Mesendoderm (in vitro differentiated cells): ENCODE measurements around the gene SAP30BP.

Source experiments
- DNase-seq: peaks from one replicate; pipeline ENCODE4 v3.0.0; 2013
- H2AK5ac ChIP-seq: 2 replicates; pipeline ENCODE4 v1.6.1; 2013; ENCODE audit warnings: low read length, inconsistent platforms
- H2BK120ac ChIP-seq: 2 replicates; pipeline ENCODE4 v1.6.1; 2013; ENCODE audit warnings: low read depth, mild to moderate bottlenecking, low read length, moderate library complexity, mixed read lengths
- H2BK15ac ChIP-seq: replicated peaks from 2 replicates; pipeline ENCODE4 v1.6.1; 2013; ENCODE audit warnings: low read depth, mild to moderate bottlenecking, moderate library complexity
- H2BK5ac ChIP-seq: 2 replicates; pipeline ENCODE4 v1.6.1; 2013; ENCODE audit warnings: low read length, inconsistent platforms
- H3K18ac ChIP-seq: 2 replicates; pipeline ENCODE4 v1.6.1; 2013; ENCODE audit warnings: mild to moderate bottlenecking, low read length, mixed read lengths
- H3K23ac ChIP-seq: one replicate; pipeline ENCODE4 v1.6.1; 2013; ENCODE audit warnings: low read length
- H3K27ac ChIP-seq: 2 replicates; pipeline ENCODE4 v1.5.1; 2013; ENCODE audit warnings: low read depth, mild to moderate bottlenecking, inconsistent platforms, low read length, moderate library complexity
- H3K27me3 ChIP-seq: 2 replicates; pipeline ENCODE4 v1.6.1; 2013; ENCODE audit warnings: low read length, control low read depth, mild to moderate bottlenecking, inconsistent platforms; ENCODE audit not compliant: insufficient read depth, poor library complexity
- H3K36me3 ChIP-seq: 2 replicates; pipeline ENCODE4 v1.6.1; 2013; ENCODE audit warnings: low read length, inconsistent platforms; ENCODE audit not compliant: control insufficient read depth, insufficient read depth
- H3K4ac ChIP-seq: one replicate; pipeline ENCODE4 v1.6.1; 2013; ENCODE audit warnings: low read depth, mild to moderate bottlenecking, low read length, moderate library complexity
- H3K4me1 ChIP-seq: 2 replicates; pipeline ENCODE4 v1.6.1; 2013; ENCODE audit warnings: low read depth, low read length, inconsistent platforms; ENCODE audit not compliant: control insufficient read depth
- H3K4me2 ChIP-seq: 2 replicates; pipeline ENCODE4 v1.6.1; 2013; ENCODE audit warnings: low read length
- H3K4me3 ChIP-seq: 2 replicates; pipeline ENCODE4 v1.5.1; 2013; ENCODE audit warnings: mild to moderate bottlenecking, low read length
- H3K56ac ChIP-seq: one replicate; pipeline ENCODE4 v1.6.1; 2013; ENCODE audit warnings: low read length
- H3K79me1 ChIP-seq: 2 replicates; pipeline ENCODE4 v1.6.1; 2013; ENCODE audit warnings: low read length, inconsistent platforms
- H3K79me2 ChIP-seq: 2 replicates; pipeline ENCODE4 v1.6.1; 2013; ENCODE audit warnings: mild to moderate bottlenecking, low read length; ENCODE audit not compliant: control insufficient read depth, insufficient read depth
- H3K9ac ChIP-seq: 2 replicates; pipeline ENCODE4 v1.6.1; 2013; ENCODE audit warnings: low read length, inconsistent platforms
- H4K5ac ChIP-seq: one replicate; pipeline ENCODE4 v1.6.1; 2013; ENCODE audit warnings: low read length
- H4K8ac ChIP-seq: one replicate; pipeline ENCODE4 v1.6.1; 2013; ENCODE audit warnings: low read depth, mild to moderate bottlenecking, control low read depth, low read length, moderate library complexity
- WGBS: extraction: QIAGEN DNeasy Blood & Tissue Kit; methylation state at CpG from one replicate; pipeline ENCODE4 v1.1.7; 2013; ENCODE audit warnings: low lambda C conversion rate, missing lambda C conversion rate; ENCODE audit not compliant: insufficient coverage; ENCODE audit errors: extremely low coverage; 5-methylcytosine and 5-hydroxymethylcytosine counted together

Gene SAP30BP

GRCh38 chr17:75754378-75755204 is 87.5 kb downstream of the SAP30BP start:
- no peak overlapping the region for H2AK5ac ChIP-seq
- H3K79me1 ChIP-seq: no peaks in the 10 kb centered on the region
- no peak for DNase-seq
- H3K18ac ChIP-seq: no peak overlapping the region
- no peak overlapping the region for H3K4ac ChIP-seq
- no peak overlapping the region for H3K27ac ChIP-seq
- no peaks in the 10 kb centered on the region for H3K4me1 ChIP-seq
- H4K8ac ChIP-seq: no peak overlapping the region
- no peaks in the 10 kb centered on the region for H3K79me2 ChIP-seq
- no peak overlapping the region for H3K23ac ChIP-seq
- H3K27me3 ChIP-seq: no peaks in the 10 kb centered on the region
- no CpG with 5 or more reads among the region's 27 CpGs for WGBS
- H2BK15ac ChIP-seq: no peak overlapping the region
- H3K9ac ChIP-seq: no peak overlapping the region
- peak overlapping the region; percentile 65 for H3K56ac ChIP-seq
- no peaks in the 10 kb centered on the region for H3K36me3 ChIP-seq
- no peak overlapping the region for H4K5ac ChIP-seq
- H2BK120ac ChIP-seq: no peak overlapping the region
- no peak overlapping the region for H3K4me3 ChIP-seq
- no peak overlapping the region for H3K4me2 ChIP-seq
- no peak overlapping the region for H2BK5ac ChIP-seq

- Histone ChIP-seq H2BK120ac (no peak overlapping the region), H4K5ac (no peak overlapping the region), H3K9ac (no peak overlapping the region), H3K56ac (no peak overlapping the region), H3K4me1 (no peaks in the 10 kb centered on the region), H3K36me3 (no peaks in the 10 kb centered on the region), H3K27me3 (no peaks in the 10 kb centered on the region), H2BK5ac (no peak overlapping the region), H2AK5ac (no peak overlapping the region), H3K27ac (no peak overlapping the region), H3K4me3 (no peak overlapping the region), H2BK15ac (no peak overlapping the region), H3K4me2 (no peak overlapping the region), H3K18ac (no peak overlapping the region), H3K23ac (no peak overlapping the region), H3K79me1 (no peaks in the 10 kb centered on the region), H3K4ac (no peak overlapping the region), H3K79me2 (no peaks in the 10 kb centered on the region), H4K8ac (no peak overlapping the region)
- DNase-seq: peak; percentile 16
- no CpG with 5 or more reads among the region's 20 CpGs for WGBS
Measured at GRCh38 chr17:75755205-75755901, 88.2 kb downstream of the SAP30BP start.

GRCh38 chr17:75755990-75756389 is 88.9 kb downstream of the SAP30BP start:
- no peak for DNase-seq
- Histone ChIP-seq H3K56ac (no peak overlapping the region), H3K79me1 (no peaks in the 10 kb centered on the region), H2AK5ac (no peak overlapping the region), H3K27me3 (no peaks in the 10 kb centered on the region), H3K4ac (no peak overlapping the region), H4K8ac (no peak overlapping the region), H3K9ac (no peak overlapping the region), H3K4me1 (no peaks in the 10 kb centered on the region), H3K23ac (no peak overlapping the region), H2BK15ac (no peak overlapping the region), H3K27ac (no peak overlapping the region), H2BK120ac (no peak overlapping the region), H3K18ac (no peak overlapping the region), H3K4me3 (no peak overlapping the region), H3K79me2 (no peaks in the 10 kb centered on the region), H3K36me3 (no peaks in the 10 kb centered on the region), H2BK5ac (no peak overlapping the region), H4K5ac (no peak overlapping the region), H3K4me2 (no peak overlapping the region)
- WGBS: no CpG with 5 or more reads among the region's 2 CpGs

GRCh38 chr17:75756451-75757085 is 89.4 kb downstream of the SAP30BP start:
- Histone ChIP-seq H2AK5ac (no peak overlapping the region), H3K36me3 (no peaks in the 10 kb centered on the region), H2BK15ac (no peak overlapping the region), H4K8ac (no peak overlapping the region), H3K18ac (no peak overlapping the region), H2BK5ac (no peak overlapping the region), H3K4me2 (no peak overlapping the region), H3K23ac (no peak overlapping the region), H2BK120ac (no peak overlapping the region), H3K9ac (no peak overlapping the region), H3K27me3 (no peaks in the 10 kb centered on the region), H3K4ac (no peak overlapping the region), H3K27ac (no peak overlapping the region), H3K79me2 (no peaks in the 10 kb centered on the region), H3K79me1 (no peaks in the 10 kb centered on the region), H4K5ac (no peak overlapping the region), H3K4me3 (no peak overlapping the region), H3K4me1 (no peaks in the 10 kb centered on the region), H3K56ac (no peak overlapping the region)
- no peak for DNase-seq
- WGBS: no CpG with 5 or more reads among the region's 29 CpGs

- H3K18ac ChIP-seq: no peak overlapping the region
- H3K4me3 ChIP-seq: no peak overlapping the region
- no peaks in the 10 kb centered on the region for H3K79me1 ChIP-seq
- no peak overlapping the region for H3K23ac ChIP-seq
- no peak overlapping the region for H3K4ac ChIP-seq
- no peak overlapping the region for H2AK5ac ChIP-seq
- no peaks in the 10 kb centered on the region for H3K27me3 ChIP-seq
- H3K4me2 ChIP-seq: no peak overlapping the region
- H3K56ac ChIP-seq: no peak overlapping the region
- no peak overlapping the region for H2BK120ac ChIP-seq
- H4K5ac ChIP-seq: no peak overlapping the region
- no peaks in the 10 kb centered on the region for H3K79me2 ChIP-seq
- H3K4me1 ChIP-seq: no peaks in the 10 kb centered on the region
- no peak overlapping the region for H4K8ac ChIP-seq
- H3K36me3 ChIP-seq: no peaks in the 10 kb centered on the region
- H2BK15ac ChIP-seq: no peak overlapping the region
- no peak for DNase-seq
- WGBS: no CpG with 5 or more reads among the region's 21 CpGs
- H3K9ac ChIP-seq: no peak overlapping the region
- no peak overlapping the region for H3K27ac ChIP-seq
- H2BK5ac ChIP-seq: no peak overlapping the region
Measured at GRCh38 chr17:75757086-75757681, 90.0 kb downstream of the SAP30BP start.
